ENCODE data around the gene YWHAH. TPM values are rescaled to one million over a fixed set of nuclear protein-coding genes. Genes with fewer than 3 reads are reported as not detected.

The YWHAH gene
- polyA plus RNA-seq, 10 donors = 88.7 to 126 (median 103) TPM

DNA sequence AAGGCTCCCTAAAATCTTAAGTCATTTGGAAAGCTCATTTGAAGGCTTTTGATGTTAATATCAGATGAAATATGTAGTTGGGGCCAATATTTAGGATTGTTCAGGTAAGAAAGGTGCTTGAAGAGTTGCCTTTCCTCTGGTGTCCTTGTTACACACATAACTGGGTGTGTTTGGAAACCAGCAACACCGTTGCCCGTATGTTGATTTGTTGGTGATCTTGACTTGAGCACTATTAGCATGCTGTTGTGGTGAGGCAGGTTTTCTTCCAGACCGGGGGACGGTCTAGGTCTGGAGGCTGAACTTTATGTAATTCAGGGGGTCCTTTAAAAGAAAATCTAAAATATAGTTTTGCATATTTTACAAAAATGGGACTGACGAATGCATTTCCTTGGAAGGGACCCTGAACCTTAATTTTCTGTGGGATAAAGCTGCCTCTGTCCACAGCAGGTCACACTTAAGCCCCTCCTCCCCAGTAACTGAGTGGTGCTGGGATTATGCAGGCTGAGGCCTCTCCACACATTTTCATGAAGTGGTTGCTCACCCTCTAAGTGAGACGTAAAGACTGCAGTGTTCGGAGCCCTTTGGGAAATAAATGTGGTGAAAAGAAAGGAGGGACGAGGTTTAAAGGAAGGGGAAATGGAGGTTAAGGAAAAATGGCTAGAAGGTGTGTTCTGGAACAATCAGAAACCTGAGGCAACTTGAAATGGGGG lies 1.8 kb downstream of the YWHAH start:
- no peak for DNase-seq

GRCh38 chr22:31947296-31947695 lies 3.0 kb downstream of the YWHAH start:
- no peak for DNase-seq

DNA sequence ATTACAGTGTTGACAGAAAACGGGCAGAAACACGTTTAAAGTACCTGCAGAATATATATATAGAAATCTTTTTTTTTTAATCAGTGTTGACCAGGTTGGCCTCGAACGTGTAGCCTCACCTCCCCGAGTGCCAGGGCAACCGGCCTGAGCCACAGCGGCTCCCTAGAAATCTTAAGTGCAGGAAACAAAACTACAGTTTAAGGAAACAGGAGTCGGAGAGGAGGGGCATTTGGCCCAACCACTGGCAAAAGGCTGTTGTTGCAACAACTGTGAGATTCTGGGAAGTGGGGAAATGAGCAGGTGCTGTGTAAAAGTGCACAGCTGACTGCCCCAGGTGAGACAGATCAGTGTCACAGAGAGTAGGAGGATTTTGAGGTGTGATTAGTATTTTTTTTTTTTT lies 3.7 kb downstream of the YWHAH start:
- no peak for DNase-seq

- no peak for DNase-seq
Observed at GRCh38 chr22:31950226-31950625, 5.9 kb downstream of the YWHAH start.

GRCh38 chr22:31951194-31952093 lies 7.1 kb downstream of the YWHAH start:
- no peak for DNase-seq

DNA sequence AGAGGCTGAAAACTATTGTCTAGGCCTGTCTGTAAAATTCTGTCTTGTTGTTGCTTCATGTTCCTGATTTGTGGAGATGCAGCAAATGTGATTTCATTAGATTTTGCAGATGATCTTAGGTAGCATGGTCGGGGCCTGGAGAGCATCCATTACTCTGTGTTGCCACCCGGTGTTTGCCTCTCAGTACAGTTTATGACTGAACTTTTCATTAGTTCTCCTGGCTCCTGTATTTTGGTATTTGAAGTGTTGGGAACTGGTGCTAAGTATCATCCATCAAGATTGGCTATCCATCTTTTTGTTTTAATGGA lies 7.7 kb downstream of the YWHAH start:
- DNase-seq = no peak

DNA sequence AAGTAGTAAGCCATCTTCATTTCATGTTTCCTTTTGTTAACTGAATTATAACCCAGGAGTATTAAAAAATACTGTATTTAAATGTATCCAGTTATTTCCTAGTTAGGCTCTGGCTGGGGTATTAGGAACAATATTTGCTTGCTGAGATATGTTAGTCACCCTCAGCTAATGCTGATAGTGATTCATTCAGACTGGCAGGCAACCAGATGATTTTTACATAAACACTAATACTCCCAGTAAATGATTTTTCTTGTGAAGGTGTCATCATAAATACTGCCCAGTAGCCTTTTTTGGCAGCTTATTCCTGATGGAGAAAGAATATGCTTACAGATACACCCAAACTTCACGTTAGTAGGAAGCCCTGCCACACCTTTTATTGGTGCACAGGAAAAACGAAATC lies 8.1 kb downstream of the YWHAH start:
- DNase-seq = peak in 1 of 3 donors; percentile 68

DNA sequence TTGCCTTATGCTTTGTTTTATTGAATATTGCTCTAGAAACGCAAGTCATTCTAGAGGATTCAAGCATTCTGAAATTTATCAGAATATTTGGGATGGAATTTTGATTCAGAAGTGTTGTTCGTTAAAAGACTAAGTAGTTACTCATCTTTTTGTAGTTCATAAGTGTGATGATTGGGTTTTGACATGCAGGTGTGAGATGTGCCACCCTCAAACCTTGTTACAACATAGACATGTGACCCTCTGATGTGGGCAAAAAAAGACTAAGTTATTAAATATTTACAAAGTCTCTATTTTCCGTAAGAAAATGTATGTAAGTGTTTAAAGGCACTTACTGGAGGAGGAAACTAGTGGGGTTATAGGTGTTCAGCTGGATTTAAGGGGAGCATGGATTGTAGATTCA lies 8.9 kb downstream of the YWHAH start:
- no peak for DNase-seq

- DNase-seq = no peak
Observed at GRCh38 chr22:31954535-31955523, 10.5 kb downstream of the YWHAH start.

GRCh38 chr22:31956360-31956759 lies 12.0 kb downstream of the YWHAH start:
- DNase-seq = no peak

- DNase-seq = no peak
Observed at GRCh38 chr22:31957970-31958594, 13.7 kb downstream of the YWHAH start.

GRCh38 chr22:31958625-31959239 lies 14.4 kb downstream of the YWHAH start:
- no peak for DNase-seq

- no peak for DNase-seq
Observed at GRCh38 chr22:31960767-31961166, 16.4 kb downstream of the YWHAH start.

- DNase-seq = no peak
Observed at GRCh38 chr22:31962387-31963125, 18.2 kb downstream of the YWHAH start.

- no peak for DNase-seq
Observed at GRCh38 chr22:31968022-31968421, 23.7 kb downstream of the YWHAH start.

DNA sequence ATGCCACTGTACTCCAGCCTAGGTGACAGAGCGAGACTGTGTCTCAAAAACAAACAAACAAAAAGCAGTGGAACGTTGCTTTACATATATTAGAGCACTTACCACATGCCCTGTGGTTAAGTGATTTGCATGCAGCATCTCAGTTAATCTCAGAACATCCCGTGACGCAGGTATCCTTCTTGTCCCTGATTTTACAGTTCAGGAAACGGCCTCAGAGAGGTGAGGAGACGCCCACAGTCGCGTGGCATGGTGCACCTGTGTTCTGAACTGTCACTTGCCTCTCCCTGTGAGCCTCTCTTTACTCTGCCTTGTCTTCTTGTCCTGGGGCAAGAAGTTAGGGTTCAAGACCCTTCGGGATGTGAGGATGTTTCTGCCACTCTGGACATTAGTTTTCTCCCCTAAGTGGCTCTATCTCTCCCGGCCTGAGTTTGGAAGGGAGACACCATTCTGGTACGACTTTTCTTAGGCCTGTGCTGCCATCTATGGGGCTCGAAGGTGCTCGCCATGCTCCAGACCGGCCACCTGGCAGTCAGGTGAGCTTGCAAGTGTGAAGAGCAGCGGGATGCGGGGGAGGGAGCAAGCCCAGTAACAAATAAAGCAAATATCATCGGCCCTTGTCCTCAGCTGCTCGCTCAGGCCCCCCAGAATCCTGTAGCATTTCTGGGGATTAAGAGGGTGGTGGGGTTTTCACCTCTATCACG lies 25.6 kb downstream of the YWHAH start:
- DNase-seq = peak in 2 of 3 donors; percentile 55 to 72

DNA sequence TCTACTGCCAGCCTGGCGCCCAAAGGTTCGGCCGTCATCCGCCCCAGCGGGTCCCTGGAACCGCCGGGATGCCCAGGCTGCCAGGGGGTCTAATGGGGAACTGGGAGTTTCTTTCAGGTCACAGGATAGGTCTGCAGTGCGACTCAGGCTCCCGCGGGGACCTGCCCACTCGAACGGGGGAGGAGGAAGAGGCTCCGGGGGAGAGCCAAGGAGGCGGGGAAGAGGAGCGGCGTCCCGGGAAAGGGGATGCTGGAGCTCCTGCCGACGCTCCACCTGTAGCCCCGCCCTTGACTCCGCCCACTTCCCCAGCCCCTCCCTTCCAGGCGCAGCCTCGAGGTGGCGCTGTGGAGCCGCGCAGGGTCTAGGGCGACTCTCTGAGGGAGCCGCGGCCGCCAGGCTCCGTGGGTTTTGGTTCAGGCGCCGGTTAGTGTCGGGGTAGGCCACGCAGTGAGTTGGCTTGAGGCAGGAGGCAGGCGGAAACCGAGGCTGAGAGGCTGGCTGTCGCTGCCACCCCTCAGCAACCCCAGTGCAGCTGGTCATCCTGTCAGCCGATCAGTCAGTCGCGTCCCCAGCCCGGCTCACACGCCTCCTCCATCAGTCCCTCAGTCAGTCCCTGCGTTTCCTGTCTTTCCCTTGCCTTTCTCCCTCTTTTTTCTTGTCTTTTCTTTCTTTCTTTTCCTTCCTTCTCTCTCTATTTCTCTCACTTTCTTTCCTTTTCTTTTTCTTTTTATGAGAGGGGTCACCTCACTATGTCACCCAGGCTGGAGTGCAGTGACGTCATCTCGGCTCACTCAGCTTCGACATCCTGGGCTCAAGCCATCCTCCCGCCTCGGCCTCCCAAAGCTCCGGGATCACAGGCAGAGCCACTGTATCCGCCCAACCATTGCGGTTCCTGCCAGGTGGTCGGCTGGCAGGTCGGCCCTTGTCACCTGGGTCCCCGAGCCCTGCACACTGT lies 26.4 kb downstream of the YWHAH start:
- peak; percentile 58 to 89 (median 84) for DNase-seq

DNA sequence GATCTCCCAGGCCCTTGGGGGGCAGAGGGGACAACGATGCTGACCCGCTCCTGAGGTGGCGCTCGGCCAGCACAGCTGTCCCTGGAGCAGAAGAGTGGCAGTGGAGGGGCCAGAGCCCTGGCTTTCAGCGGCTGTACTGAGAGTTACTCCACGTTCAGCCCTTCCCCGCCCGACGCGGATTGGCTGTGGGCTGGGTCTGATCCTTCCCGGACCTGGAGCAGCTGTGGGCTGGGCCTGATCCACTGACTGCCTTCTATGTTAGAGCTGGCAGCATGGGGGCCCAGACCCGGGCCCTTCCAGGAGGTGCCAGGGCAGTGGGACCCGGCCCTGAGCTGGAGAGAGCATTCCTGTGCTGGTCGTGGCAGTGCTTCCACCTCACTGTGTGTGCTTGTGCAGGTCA lies 27.8 kb downstream of the YWHAH start:
- DNase-seq = no peak

- DNase-seq = no peak
Observed at GRCh38 chr22:31973739-31974138, 29.4 kb downstream of the YWHAH start.
